Raji (cell line): ENCODE results near the gene TSKU.

ENCODE experiments used
- POLR2A ChIP-seq: IDR thresholded peaks from 2 replicates; pipeline ENCODE4 v1.6.1; 2011; ENCODE audit warnings: low read depth, low read length, control low read depth; ENCODE audit not compliant: insufficient read depth

Gene TSKU

DNA sequence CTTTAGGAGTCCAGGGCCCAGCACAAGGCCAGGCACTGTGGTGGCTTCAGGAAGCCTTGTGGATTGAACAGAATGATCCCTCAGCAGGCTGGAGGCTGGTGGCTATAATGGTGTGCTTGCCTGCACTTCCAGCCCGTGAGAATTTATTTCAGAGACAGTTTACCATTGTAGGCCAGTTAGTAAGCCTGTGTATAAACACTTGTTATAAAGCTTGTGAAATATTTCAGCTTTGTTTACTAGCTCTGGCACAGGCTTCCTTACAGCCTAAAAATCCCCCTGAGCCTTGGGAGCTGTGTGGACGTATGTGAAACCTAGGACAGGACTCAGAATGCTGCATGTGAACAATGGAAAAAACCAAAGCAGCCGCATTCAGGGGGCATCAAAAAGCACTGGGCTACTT is 51.0 kb downstream of the TSKU start:
- no peak for TF ChIP-seq POLR2A

DNA sequence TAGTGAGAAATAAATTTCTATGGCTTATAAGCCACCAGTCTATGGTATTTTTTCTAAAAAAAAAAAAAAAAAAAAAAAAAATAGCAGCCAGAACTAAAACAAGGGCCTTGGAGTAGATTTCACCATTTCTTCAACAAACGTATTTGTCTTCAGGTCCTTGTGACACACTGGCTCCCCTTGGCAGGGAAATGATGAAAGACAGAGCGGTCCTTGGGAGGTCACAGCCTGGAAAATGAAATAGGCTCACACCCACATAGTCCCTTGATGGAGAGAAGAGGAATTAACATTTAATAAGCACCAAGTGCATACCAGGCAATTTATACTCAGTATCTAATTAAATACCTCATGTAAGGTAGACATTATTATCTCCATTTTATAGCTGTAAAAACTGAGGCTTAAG is 51.9 kb downstream of the TSKU start:
- TF ChIP-seq POLR2A = no peak

DNA sequence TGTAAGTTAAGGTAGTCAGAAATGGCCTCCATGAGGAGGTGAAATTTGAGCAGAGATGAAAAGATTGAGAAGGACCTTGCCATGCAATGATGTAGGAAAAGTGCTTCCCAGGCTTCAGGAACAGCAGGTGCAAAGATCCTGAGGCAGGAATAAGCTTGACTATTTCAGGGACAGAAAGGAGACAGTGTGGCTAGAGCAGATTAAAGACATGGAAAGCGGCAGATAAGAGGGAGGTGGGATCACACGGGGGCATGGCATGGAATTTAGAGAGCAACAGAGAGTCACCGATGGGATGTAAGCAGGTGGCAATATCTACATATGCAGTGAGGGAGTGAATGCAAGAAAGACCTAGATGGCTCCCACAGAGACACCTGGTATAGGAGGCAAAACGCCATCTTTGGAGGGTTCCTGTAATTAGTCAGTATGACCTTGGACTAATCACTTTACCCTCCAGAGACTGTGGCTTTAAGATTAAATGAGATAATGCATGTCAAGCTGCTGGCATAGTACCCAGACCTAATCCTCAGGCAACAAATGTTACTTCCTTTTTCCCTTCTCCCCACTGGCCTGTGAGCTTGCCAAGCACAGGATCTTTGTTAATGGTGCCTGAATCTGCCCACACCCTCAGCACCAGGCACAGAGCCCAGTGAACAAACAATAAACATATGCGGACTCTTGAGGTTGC is 52.9 kb downstream of the TSKU start:
- TF ChIP-seq POLR2A = no peak

DNA sequence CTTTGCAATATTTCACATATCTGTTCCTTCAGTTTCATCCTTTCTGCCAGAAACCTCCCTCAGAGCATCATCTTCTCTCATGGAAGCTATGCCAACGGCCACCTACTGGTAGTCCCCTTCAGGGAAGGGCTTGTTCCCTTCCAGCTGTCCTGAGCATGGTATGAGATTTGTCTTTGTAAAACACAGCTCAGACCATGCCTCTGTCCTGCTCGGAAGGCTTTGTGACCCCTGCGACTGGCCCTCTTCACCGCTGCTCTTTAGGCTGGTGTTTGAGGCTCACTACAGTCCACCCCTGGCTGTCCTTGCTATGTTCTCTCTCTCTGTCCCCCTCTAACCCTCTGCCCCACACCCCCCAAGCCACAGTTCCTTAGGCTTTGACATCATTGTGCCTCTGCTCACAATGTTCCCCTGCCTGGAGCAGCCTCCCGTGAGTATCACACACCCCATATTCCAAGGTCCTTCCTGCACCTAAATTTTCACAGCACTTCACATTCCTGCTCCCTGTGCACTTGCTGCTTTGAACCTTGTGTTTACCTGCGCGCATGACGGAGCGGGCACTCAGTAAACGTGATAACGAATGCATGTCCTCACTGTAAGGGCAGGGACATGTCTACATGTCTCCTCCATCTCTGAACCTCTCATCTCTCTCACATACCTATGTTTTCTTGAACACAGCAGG is 53.6 kb downstream of the TSKU start:
- TF ChIP-seq POLR2A = no peak

DNA sequence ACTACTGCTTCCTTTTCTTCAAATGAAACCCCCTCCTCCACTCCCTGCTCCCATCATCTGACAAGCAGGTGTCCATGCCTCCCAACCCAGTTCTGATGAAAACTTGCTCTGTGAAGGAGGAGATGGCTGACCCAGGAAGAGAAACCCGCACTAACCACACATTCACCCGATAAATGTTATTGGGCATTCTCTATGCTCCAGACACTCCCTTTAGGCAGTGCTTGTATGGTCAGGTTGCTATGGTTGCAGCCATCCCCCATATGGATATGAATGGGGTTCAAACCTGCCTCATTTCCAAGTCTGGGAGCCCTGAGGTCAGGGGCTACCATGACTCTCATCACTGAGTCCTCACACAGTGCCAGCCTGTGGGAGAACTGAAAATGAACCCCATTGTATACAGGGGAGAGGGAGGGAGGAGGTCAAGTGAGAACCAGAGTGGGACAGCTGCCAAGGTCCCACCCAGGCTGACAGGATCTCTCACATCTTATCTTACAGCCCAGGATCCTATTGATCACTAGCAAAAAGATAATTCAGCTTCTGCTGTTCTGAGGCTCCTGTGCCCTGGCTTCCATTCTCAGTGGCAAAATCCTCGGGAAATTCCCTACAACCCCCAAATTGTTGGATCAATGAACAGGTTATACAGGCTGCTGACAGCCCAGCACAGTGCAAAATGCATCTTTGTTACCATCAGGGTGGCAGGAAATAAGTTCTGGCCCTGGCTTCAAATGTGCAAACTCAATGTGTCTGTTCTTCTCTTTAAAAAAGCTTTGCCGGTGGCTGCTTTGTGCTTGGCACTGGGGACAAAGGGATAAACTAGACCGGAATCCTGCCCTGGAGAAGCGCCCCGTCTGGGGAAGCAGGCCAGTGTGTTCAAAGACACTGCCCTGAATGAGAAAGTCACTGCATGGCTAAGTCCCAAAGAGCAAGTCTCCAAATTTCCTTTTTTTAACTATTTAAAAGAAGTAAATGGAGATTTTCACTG is 54.8 kb downstream of the TSKU start:
- no peak for TF ChIP-seq POLR2A

DNA sequence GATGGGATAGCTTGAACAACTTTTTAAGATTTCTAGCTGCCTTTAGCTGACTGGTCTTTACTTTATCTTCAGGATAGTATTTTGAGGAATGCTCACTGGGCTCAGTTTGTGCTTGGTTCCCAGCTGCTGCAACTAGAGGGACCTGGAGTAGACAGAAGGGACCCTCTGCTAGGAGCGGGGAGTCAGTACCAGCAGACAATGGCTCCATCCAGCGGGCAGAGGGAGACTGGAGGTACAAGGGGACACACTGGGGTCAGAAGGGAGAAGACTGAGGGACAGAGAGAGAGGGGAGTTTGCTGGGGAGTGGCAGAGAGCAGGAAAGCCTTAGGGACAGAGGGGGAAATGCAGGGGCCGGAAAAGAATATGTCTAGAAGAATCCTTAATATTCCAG is 55.5 kb downstream of the TSKU start:
- no peak for TF ChIP-seq POLR2A

DNA sequence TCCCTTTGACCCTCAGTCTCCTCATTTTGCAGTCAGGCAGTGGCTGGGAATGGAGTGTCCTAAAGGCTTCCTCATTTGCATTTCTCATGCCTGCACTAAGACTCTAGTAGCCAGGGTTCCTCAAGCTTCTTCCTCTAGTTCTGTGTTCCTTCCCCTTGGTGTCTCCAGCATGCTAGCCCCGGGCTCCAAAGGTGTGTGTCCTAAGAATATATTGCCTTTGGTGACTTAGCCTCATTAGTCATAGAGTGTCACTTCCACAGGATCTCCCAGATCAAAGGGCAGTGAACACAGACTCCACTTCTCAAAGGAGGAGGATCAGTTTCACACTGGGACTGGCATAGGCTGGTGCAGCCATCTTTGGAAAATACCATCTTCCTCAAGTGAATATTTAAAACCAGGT is 56.2 kb downstream of the TSKU start:
- TF ChIP-seq POLR2A = no peak

DNA sequence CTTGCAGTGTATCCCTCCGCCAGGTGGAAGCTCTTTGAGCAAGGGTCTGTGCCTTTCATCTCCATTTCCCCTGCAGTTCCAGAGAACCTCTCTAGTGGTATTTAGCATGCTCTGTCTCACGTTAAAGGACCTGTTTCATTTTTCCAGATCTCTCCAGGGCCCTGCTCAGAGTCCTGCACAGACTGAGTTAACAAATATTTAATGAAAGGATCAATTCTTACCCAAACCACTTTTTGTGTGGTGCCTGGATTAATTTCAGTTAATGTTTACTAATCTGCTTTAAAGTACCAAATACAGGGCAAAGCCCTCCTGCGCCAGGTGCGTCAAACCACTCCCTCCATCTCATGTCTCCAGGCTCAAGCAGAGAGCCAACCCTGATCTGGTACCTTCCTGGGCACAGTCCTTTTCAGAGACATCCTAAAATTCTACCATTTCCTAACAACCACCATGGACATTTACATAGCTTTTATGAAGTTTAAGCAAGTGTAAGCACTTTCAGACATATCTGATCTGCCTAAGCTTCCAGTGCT is 58.8 kb downstream of the TSKU start:
- TF ChIP-seq POLR2A = no peak

DNA sequence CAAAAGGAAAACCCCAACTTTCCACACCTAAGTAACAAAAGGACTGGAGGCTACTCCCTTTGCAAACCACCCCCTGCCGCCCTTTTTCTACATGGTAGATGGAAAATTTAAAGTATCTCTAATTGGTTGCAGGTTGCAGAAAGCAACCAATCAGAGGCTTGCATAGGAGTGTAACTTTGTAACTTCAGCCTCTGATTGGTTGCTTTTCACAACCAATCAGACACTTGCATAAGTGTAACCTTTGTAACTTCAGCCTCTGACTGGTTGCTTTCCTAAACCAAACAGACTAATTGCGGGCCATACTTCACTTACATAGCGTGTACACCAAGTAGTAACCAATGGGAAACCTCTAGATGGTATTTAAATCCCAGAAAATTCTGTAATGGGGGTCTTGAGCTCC is 60.8 kb downstream of the TSKU start:
- TF ChIP-seq POLR2A = no peak

DNA sequence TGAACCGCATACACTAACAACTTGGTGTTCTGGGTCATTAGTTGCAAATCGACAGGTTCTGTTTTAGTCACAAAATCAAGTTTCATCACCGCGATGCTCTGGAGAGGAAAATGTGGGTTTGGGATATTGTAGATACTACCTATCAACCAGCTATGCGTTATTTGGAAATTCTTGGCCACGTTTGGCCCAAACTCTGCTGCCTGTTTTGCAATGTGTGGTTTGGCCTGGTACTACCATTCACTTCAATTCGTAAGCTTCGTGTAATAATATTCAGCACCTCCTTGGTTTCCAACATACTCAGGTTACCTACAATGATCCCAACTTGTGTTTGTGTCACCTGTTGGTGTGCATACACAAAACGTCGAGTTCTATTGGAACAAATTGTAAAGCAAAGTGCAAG is 61.4 kb downstream of the TSKU start:
- no peak for TF ChIP-seq POLR2A

DNA sequence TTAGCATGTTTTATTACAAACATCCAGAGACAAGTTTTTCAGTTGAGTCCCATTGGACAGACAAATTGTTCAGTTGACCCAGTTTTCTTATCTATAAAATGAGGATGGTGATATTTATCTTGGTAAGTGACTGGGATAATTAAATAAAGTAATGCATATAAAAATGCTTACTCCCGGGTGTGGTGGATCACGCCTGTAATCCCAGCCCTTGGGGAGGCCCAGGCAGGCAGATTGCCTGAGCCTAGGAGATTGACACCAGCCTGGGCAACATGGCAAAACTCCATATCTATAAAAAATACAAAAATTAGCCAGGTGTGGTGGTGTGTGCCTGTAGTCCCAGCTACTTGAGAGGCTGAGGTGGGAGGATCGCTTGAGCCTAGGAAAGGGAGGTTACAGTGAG is 61.9 kb downstream of the TSKU start:
- no peak for TF ChIP-seq POLR2A

DNA sequence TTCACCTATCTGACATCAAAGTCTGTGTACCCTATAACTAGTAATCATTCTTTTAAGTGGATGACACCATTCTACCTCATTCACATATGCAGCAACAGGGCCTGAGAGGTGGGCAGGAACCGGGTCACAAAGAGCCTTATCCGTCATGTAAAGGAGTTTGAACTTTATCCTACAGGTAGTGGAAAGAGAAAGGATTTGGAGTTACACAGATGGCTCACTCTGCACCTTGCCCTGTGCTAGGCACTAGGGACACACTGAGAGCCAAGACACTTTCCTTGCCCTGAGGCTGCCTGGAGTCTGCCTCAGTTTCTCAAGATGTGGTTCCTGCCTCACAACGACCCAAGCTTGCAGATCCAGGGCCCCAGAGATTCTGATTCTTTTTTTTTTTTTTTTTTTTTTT is 63.3 kb downstream of the TSKU start:
- TF ChIP-seq POLR2A = no peak
